ENCODE data around the gene C14orf119. TPM values are rescaled to one million over a fixed set of nuclear protein-coding genes. Genes with fewer than 3 reads are reported as not detected.

Gene C14orf119
- total RNA-seq, 3 donors from 2014 or later = 34.6 to 39.9 (median 36.9) TPM

DNA sequence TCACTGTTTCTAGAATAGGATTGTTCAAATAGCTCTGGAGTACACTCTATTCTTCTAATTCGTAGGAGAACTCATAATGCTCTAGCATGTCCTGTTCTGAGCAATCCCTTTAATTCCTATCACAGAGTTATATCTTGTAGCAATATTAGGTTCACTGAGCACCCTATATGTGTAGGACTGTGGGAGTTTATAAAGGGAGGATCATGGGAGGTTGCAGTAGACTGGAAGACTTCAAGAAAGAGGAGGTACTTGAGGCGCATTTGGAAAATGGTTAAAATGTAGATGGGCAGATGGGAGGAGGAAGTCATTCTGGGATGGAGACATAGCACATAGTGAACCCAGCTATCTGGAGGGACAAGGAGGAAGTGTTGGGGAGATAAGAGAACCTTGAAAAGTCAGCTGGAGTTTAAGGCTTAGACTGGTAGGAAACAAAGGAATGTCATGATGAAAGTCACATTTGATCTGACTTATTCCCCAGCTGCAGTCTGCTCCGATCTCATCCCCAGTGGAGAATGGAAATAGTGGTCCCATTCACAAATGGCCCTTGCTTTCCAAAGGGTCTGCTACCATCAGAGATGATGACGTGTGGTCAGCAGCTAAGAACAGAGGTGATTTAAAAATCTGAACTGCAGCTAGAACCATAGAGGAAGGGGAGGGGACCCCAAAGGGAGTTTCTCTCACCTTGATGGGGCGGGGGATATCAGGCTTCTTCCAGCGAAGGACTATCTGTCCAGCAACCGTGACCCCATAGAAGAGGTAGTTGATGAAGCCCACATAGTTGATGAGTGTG, 33.9 kb downstream of the C14orf119 start:
- Mint-ChIP-seq H3K9me3 (no peaks in the 10 kb centered on the region), H3K36me3 (ENCODE audit: insufficient read depth) (no peaks in the 10 kb centered on the region), H3K4me3 (no peak overlapping the region), H3K27me3 (ENCODE audit: low read depth) (no peaks in the 10 kb centered on the region), H3K4me1 (ENCODE audit: low read depth) (peaks cover 3% of the 10 kb centered on the region)
- ATAC-seq (no peak), DNase-seq (no peak)

DNA sequence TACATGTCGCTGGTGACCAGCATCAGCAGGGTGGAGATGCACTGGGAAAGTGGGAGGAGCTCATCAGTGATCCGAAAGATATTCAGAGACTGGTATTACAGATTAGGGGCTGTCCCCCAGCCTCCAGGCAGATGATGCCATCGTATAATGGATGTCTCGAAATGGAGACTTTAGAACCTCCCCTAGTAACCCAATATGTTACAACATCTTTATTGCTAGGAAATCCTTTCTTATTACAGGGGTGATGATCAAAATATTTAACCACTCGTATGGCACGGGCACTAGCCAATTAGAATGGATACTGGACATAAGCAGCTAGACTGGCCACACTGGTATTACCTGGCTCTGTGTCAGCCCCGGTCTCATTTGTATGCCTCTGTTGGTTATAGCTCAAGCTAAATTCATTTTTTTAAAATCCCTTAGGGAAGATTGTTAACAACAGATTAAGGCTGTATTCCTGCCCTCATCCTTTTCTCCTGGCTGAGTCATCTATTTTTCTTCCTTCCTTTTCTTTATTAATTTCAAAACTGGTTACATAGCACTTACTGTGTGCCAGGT, 34.5 kb downstream of the C14orf119 start:
- Mint-ChIP-seq H3K36me3 (ENCODE audit: insufficient read depth) (no peaks in the 10 kb centered on the region), H3K4me3 (no peak overlapping the region), H3K9me3 (no peaks in the 10 kb centered on the region), H3K27me3 (ENCODE audit: low read depth) (no peaks in the 10 kb centered on the region), H3K4me1 (ENCODE audit: low read depth) (peaks cover 3% of the 10 kb centered on the region)
- ATAC-seq = no peak
- no peak for DNase-seq

DNA sequence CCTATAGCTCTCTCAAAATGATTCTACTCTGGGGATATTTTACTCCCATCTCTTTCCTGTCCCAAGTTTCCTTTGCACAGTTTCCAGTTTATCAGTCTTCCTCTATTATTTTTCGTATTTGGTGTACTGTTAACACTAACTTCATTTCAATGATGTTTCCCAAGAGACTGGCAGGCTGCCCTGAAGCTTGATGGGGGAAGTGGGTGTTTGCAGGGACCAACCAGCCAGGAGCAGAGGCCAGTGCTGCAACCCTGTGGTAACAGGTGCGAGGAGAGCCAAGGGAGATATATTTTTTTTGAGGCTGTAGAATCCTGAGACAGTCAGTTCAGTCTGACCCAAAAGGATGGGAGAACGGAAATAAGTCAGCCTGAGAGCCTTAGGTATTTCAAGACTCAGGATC, 35.6 kb downstream of the C14orf119 start:
- no peaks in the 10 kb centered on the region for H3K27me3 Mint-ChIP-seq (ENCODE audit: low read depth)
- DNase-seq (no peak), ATAC-seq (no peak)
- H3K9me3 Mint-ChIP-seq = no peaks in the 10 kb centered on the region
- no peak overlapping the region for H3K4me3 Mint-ChIP-seq
- H3K4me1 Mint-ChIP-seq (ENCODE audit: low read depth) = peaks cover 3% of the 10 kb centered on the region
- H3K36me3 Mint-ChIP-seq (ENCODE audit: insufficient read depth) = no peaks in the 10 kb centered on the region

DNA sequence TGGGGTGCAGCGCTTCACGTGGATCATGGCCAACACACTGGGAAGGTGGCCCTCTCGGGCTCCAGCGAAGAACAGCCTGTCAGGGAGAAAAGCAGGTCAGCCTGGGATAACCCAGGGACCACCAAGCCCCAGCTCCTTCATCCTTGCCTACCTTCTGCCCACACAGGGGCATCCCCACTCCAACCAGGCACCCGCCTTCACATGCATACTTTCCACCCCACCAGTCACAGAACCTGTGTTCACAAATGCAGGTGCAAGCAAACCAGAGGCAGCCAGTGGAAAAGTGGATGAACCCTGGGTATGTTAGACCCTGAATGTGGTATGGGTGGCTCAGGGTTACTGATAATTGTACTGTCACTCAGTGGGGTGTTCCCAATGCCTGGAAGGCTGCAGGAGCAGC, 36.2 kb downstream of the C14orf119 start:
- DNase-seq (no peak), ATAC-seq (no peak)
- Mint-ChIP-seq H3K4me3 (no peak overlapping the region), H3K36me3 (ENCODE audit: insufficient read depth) (no peaks in the 10 kb centered on the region), H3K9me3 (no peaks in the 10 kb centered on the region), H3K27me3 (ENCODE audit: low read depth) (no peaks in the 10 kb centered on the region), H3K4me1 (ENCODE audit: low read depth) (peaks cover 3% of the 10 kb centered on the region)

DNA sequence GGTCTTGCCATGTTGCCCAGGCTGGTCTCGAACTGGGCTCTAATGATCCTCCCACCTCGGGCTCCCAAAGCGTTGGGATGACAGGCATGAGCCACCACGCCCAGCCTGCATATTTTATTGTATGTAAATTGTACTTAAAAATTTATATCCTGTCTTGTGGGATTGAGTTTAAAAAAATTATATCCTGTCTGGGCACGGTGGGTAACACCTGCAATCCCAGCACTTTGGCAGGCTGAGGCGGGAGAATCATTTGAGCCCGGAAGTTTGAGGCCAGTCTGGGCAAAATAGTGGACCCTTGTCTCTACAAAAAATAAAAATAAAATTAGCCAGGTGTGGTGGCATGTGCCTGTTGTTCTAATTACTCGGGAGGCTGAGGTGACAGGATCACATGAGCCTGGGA, 37.7 kb downstream of the C14orf119 start:
- no peaks in the 10 kb centered on the region for H3K36me3 Mint-ChIP-seq (ENCODE audit: insufficient read depth)
- peaks cover 3% of the 10 kb centered on the region for H3K4me1 Mint-ChIP-seq (ENCODE audit: low read depth)
- no peak for ATAC-seq
- H3K27me3 Mint-ChIP-seq (ENCODE audit: low read depth) = no peaks in the 10 kb centered on the region
- DNase-seq = no peak
- no peaks in the 10 kb centered on the region for H3K9me3 Mint-ChIP-seq
- no peak overlapping the region for H3K4me3 Mint-ChIP-seq

DNA sequence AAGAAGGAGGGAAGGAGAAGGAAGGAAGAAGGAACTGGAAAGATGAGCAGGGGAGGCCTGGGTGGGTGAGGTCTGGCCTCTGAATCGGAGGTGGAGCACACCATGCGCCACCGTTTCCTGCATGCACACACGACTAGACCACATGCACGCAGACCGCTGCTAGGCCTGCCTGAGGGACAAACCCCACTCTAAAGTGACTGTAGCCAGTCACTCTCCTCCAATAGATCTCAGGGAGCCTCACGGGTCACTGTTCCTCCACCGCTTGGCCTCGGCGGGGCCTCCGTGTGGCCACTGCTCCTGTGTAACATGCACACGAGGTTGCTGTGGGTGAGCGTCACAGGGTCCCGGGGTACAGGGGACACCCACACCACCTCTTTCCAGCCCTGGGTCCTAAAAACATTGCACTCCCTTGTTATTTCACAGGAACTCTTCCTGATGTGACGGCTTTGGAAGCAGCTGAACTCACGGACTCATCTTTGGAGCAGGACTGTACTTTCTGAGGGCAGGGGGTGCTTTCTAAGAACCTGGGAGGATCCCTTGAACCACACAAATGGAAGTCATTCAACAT, 41.3 kb downstream of the C14orf119 start:
- Mint-ChIP-seq H3K4me1 (ENCODE audit: low read depth) (no peaks in the 10 kb centered on the region), H3K36me3 (ENCODE audit: insufficient read depth) (no peaks in the 10 kb centered on the region), H3K27me3 (ENCODE audit: low read depth) (no peaks in the 10 kb centered on the region), H3K9me3 (no peaks in the 10 kb centered on the region), H3K4me3 (no peak overlapping the region)
- ATAC-seq (no peak), DNase-seq (no peak)

DNA sequence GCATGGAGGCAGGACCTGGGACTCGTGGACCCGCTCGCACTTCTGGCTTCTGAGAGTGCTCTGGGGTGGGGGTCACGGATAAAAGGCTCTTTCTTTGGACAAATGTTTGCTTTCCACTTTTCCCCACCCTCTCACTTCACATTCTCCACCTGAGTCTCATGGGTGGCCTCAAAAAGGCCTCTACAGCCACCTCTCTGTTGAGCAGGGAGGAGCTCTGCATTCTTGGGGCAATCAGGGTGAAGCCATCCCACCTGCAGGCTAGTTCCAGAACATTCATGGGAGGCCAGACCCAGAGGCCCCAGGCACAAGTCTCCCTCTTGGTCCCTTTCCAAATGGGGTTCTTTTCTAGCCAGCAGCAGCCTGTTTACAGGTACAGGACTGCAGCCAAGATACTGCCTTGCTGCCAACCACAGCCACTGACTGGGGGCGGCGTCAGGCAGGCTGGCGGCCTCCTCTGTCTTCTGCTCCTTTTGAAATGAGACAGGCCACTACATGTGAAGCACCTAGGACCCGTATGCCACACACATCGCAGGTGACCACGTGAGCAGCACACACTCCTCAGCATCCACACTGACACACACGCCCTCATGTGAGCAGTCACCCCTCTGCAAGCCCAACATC, 42.0 kb downstream of the C14orf119 start:
- Mint-ChIP-seq H3K4me1 (ENCODE audit: low read depth) (no peaks in the 10 kb centered on the region), H3K9me3 (no peaks in the 10 kb centered on the region), H3K36me3 (ENCODE audit: insufficient read depth) (no peaks in the 10 kb centered on the region), H3K27me3 (ENCODE audit: low read depth) (no peaks in the 10 kb centered on the region), H3K4me3 (no peak overlapping the region)
- DNase-seq = no peak
- ATAC-seq = no peak

DNA sequence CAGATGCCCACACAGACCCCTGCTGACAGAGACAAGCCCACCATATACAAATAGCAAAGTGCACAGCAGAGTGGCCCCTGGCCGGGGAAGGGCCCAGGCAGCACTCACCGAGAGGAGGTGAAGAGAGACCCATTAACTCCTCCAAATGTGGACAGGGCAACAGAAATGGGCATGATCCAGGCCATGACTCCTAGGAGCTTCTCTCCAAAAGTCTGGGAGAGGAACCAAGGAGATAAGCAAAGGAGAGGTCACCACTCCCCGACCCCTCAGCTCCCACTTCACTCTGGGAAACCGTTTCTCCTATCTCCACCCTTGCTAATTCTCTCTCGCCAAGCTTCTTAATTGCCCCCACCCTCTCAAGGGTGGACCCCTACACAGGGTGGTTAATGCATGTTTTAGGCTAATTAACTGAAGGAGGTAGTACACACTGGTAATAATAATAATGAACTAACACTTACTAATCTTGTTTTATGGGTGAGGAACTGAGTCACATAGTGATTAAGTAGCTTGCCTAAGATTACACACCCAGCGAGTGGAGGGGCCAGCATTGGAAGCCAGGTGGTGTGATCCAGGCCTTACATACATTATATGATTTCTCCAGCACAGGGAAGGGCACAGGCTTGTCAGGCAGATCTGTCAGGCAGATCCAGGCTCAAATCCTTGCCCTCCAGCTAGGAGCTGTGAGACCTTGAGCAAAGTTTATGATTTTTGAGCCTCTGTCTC, 42.7 kb downstream of the C14orf119 start:
- H3K4me3 Mint-ChIP-seq = no peak overlapping the region
- ATAC-seq (no peak), DNase-seq (no peak)
- no peaks in the 10 kb centered on the region for H3K9me3 Mint-ChIP-seq
- H3K4me1 Mint-ChIP-seq (ENCODE audit: low read depth) = no peaks in the 10 kb centered on the region
- H3K36me3 Mint-ChIP-seq (ENCODE audit: insufficient read depth) = no peaks in the 10 kb centered on the region
- no peaks in the 10 kb centered on the region for H3K27me3 Mint-ChIP-seq (ENCODE audit: low read depth)

DNA sequence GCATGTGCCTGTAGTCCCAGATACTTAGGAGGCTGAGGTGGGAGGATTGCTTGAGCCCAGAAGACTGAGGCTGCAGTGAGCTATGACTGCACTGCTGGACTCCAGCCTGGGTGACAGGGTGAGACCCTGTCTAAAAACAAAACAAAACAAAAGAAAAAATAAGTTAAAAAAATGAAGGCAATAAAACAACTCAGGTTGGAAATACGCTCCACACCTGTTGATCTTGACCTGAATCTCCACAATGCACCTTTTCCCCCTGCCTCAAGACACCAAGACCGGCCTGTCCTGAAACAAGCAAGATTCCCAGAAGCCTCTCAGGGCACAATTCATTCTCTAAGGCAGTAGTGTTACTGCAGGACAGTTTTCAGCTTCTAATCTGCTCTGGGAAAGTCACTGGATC, 44.6 kb downstream of the C14orf119 start:
- Mint-ChIP-seq H3K36me3 (ENCODE audit: insufficient read depth) (no peaks in the 10 kb centered on the region), H3K4me1 (ENCODE audit: low read depth) (no peaks in the 10 kb centered on the region), H3K27me3 (ENCODE audit: low read depth) (no peaks in the 10 kb centered on the region), H3K4me3 (no peak overlapping the region), H3K9me3 (no peaks in the 10 kb centered on the region)
- DNase-seq = no peak
- ATAC-seq = no peak

DNA sequence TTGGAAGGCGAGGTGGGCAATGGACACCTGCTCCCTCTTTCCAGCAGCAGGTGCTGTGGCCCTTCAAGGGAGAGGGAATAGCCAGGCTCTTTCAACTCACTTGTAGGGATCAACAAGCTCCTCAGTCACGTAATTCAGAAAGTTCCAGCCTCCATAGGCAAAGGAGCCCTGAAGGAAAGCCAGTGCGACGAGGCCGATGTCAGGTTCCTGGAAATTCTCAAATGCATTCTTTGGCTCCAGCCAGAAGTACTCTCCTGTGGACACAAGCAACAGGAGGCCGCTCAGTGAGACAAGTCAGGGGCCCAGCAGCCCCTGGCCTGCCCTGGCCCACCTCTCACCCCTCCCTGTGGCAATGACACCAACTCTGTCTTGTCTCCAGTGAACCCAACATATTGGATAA, 45.1 kb downstream of the C14orf119 start:
- H3K9me3 Mint-ChIP-seq = no peaks in the 10 kb centered on the region
- H3K36me3 Mint-ChIP-seq (ENCODE audit: insufficient read depth) = no peaks in the 10 kb centered on the region
- ATAC-seq = no peak
- H3K4me1 Mint-ChIP-seq (ENCODE audit: low read depth) = no peaks in the 10 kb centered on the region
- H3K4me3 Mint-ChIP-seq = no peak overlapping the region
- DNase-seq = no peak
- H3K27me3 Mint-ChIP-seq (ENCODE audit: low read depth) = no peaks in the 10 kb centered on the region

DNA sequence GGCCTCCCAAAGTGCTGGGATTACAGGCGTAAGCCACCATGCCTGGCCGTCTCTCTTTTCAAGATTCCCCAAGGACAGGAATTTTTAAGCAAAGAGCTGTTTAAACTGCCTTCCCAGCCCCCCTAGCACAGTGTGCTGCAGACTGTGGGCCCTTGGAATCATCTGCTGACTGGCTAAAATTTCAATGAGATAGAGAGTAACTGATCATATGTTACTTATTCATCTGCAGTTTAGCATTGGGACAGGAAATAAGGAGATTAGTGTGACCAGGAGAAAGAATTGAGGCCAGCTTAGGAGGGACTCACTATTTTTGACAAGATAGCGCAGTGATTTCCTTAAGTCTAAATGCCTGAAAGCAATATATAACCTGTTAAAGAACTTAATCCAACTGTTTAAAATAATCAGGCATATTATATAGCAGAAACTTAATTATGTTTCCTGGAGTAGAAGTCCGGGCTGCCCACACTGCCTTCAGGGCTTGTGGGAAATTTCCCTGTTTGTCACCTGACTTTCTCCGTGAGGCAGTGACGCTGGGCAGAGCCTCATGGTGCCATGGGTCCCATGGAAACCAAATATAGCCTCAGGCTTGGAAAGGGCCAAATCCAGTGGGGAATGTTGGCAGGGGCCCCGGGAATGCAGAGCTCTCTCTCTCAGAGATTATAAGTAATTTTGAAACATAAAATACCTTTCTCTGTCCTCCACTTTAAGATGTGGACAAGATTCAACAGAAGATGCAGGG, 46.6 kb downstream of the C14orf119 start:
- DNase-seq = no peak
- no peak for ATAC-seq
- peaks cover 6% of the 10 kb centered on the region for H3K27me3 Mint-ChIP-seq (ENCODE audit: low read depth)
- no peaks in the 10 kb centered on the region for H3K4me1 Mint-ChIP-seq (ENCODE audit: low read depth)
- no peaks in the 10 kb centered on the region for H3K36me3 Mint-ChIP-seq (ENCODE audit: insufficient read depth)
- no peak overlapping the region for H3K4me3 Mint-ChIP-seq
- H3K9me3 Mint-ChIP-seq = no peaks in the 10 kb centered on the region

DNA sequence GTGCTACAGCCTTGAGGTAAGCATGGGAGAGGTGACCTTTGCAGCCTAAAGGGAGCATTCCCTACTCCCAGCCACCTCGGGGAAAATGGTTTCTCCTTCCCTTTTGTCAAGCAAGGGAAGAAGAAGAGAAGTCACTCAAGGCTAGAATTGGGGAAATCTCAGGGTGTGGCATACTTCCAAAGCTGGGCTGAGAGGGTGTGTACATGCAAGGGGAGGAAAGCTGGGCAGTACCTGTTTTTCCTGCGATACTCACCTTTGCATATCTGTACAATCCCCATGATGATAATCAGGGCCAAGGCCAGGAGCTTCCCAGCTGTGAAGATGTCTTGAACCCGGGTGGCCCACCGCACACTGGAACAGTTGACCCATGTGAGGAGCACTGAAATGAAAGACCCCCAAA, 47.5 kb downstream of the C14orf119 start:
- H3K4me3 Mint-ChIP-seq = no peak overlapping the region
- H3K27me3 Mint-ChIP-seq (ENCODE audit: low read depth) = peaks cover 7% of the 10 kb centered on the region
- no peaks in the 10 kb centered on the region for H3K36me3 Mint-ChIP-seq (ENCODE audit: insufficient read depth)
- H3K4me1 Mint-ChIP-seq (ENCODE audit: low read depth) = no peaks in the 10 kb centered on the region
- H3K9me3 Mint-ChIP-seq = no peaks in the 10 kb centered on the region
- no peak for DNase-seq
- no peak for ATAC-seq

DNA sequence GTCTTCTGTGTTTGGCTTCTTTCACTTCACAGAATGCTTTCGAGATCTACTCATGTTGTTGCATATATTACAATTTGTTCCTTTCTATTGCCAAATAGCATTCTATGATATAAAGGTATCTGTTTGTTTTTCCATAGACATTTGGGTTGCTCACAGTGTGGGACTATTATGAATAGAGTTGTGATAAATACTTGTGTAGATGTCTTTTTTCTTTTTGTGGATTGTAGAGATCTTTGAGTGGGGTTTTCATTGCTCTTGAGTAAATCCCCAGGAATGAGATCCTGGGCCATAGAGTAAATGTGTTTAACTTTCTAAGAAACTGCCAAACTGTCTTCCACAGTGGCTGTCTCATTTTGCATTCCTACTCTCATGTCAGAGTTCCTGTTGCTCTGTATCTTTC, 48.6 kb downstream of the C14orf119 start:
- ATAC-seq (no peak), DNase-seq (no peak)
- H3K4me1 Mint-ChIP-seq (ENCODE audit: low read depth) = no peaks in the 10 kb centered on the region
- H3K27me3 Mint-ChIP-seq (ENCODE audit: low read depth) = peaks cover 12% of the 10 kb centered on the region
- no peaks in the 10 kb centered on the region for H3K9me3 Mint-ChIP-seq
- no peak overlapping the region for H3K4me3 Mint-ChIP-seq
- no peaks in the 10 kb centered on the region for H3K36me3 Mint-ChIP-seq (ENCODE audit: insufficient read depth)

DNA sequence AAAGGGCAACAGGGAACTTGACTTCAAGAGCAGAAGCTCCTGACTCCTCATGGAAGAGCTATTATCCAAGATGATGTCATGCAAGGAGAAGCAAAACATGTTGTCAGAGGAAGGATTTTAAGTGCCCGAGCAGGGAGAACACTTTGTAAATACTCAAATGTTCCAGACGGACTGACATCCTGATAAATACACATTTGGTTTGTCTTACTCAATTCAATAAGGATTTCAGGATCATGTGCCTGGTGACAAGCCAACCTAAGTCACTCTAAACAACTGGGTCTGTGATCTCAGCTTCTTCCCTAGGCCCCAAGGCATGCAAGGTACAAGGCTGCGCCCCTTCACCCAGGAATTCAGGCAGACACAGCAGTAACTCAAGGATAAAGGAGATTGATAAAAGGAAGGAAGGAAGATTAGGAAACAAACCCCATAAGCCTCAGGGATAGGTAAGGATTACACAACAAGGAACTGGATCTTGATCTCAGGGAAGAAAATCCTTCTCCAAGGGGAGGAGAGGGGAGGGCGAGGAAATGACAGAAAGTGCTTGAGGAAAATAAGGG, 50.6 kb downstream of the C14orf119 start:
- no peaks in the 10 kb centered on the region for H3K9me3 Mint-ChIP-seq
- no peak for DNase-seq
- peaks cover 18% of the 10 kb centered on the region for H3K27me3 Mint-ChIP-seq (ENCODE audit: low read depth)
- no peaks in the 10 kb centered on the region for H3K4me1 Mint-ChIP-seq (ENCODE audit: low read depth)
- H3K36me3 Mint-ChIP-seq (ENCODE audit: insufficient read depth) = no peaks in the 10 kb centered on the region
- ATAC-seq = no peak
- H3K4me3 Mint-ChIP-seq = no peak overlapping the region

Measured in activated T-cell treated with anti-CD3 and anti-CD28 coated beads, Interleukin-2, amount 50 U/mL, for 4 hours (primary cell).